Mucosa of descending colon (tissue), 3 donors: ENCODE measurements around the gene PKN2. TPM values are rescaled to one million over a fixed set of nuclear protein-coding genes. Genes with fewer than 3 reads are reported as not detected.

Experiments
- ATAC-seq: fragments of 200-7000 bp; cut with Tn5 transposase; one replicate; pipeline ENCODE4 v1.9.1; 2020; ENCODE audit warnings: mild to moderate bottlenecking, moderate library complexity
- DNase-seq, 3 donors: peaks; one replicate each; pipeline ENCODE4 v3.0.0-alpha.2; 2020
- H3K36me3 ChIP-seq: fragments of 200-600 bp; one replicate; pipeline ENCODE4 v1.8.0; 2021; ENCODE audit warnings: low read depth, mild to moderate bottlenecking
- H3K4me1 ChIP-seq: fragments of 200-600 bp; one replicate; pipeline ENCODE4 v1.8.0; 2021; ENCODE audit warnings: low read depth, mild to moderate bottlenecking
- H3K4me3 ChIP-seq: fragments of 200-600 bp; one replicate; pipeline ENCODE4 v1.8.0; 2021; ENCODE audit warnings: mild to moderate bottlenecking
- H3K9me3 ChIP-seq: fragments of 200-600 bp; one replicate; pipeline ENCODE4 v1.8.0; 2021; ENCODE audit warnings: mild to moderate bottlenecking
- CTCF ChIP-seq: fragments of 200-600 bp; IDR thresholded peaks from one replicate; pipeline ENCODE4 v1.8.0; 2022; ENCODE audit warnings: antibody characterized with exemption, mild to moderate bottlenecking
- intact Hi-C, 2 donors: fragments of 100-400 bp; cut with DNase I in 1 of 2; cut with micrococcal nuclease in 1 of 2; formaldehyde crosslinking; loops; one replicate each; pipeline versions ENCODE4 v1.11.0 to v1.11.1; 2022; cut with DNase I, micrococcal nuclease
- long read RNA-seq, 2 donors: library from polyadenylated mRNA; unstranded; transcript quantifications; one replicate each; pipeline ENCODE4 v2.0.0, GENCODE V29; 2019 to 2021
- total RNA-seq, 3 donors: library from RNA; stranded (reverse); fragmentation: NEBNext Ultra II Directional in 2 of 3; extraction: Animal tissue kit (Norgen Biotek cat#: 25700) in 2 of 3; gene quantifications; one replicate each; pipeline versions ENCODE4 v1.2.1 to v1.2.4, GENCODE V29; 2021 to 2023
- donor health status: DM: no; HTN: no; CAD: no; lungs with moderate emphysema.
- donor health status: DM: no; HTN: no; CAD: no.
- donor health status: DM: no; HTN: yes; CAD: no.

Gene PKN2
- total RNA-seq, result 10 to 100 TPM; 54.6 to 81.9 (median 58.0) TPM
- long read RNA-seq, donor 1, full-length matches to known transcripts, result 7 of 16 reads
- long read RNA-seq, donor 1, partial matches to known transcripts, result 4 of 16 reads
- long read RNA-seq, donor 1, other reads (novel, unspliced or antisense), result 5 of 16 reads
- long read RNA-seq, donor 2, full-length matches to known transcripts, result 3 of 28 reads
- long read RNA-seq, donor 2, partial matches to known transcripts, result 22 of 28 reads
- long read RNA-seq, donor 2, other reads (novel, unspliced or antisense), result 3 of 28 reads

GRCh38 chr1:88683541-88684481 is at the start of gene PKN2:
Gene PKN2 (plus strand): TSS chr1:88684273. CDS start chr1:88684581, 308 bp downstream.
- intact Hi-C loops, result no loop called here

GRCh38 chr1:88634538-88634937 is 49.5 kb upstream of the PKN2 start:
- Histone ChIP-seq H3K4me3 (no peak overlapping the region), H3K9me3 (peaks cover 12% of the 10 kb centered on the region), H3K36me3 (no peaks in the 10 kb centered on the region), H3K4me1 (no peaks in the 10 kb centered on the region)
- intact Hi-C loops, result no loop called here
- DNase-seq (no peak), ATAC-seq (no peak)
- no peak for TF ChIP-seq CTCF

More at GRCh38 chr1:88683541-88684481, at the start of gene PKN2:
- ATAC-seq (peak; percentile 96), DNase-seq (peak; percentile 97 to 99 (median 99))
- Histone ChIP-seq H3K9me3 (no peaks in the 10 kb centered on the region), H3K4me3 (peak within 1 kb of the TSS; percentile 90), H3K4me1 (peaks cover 12% of the 10 kb centered on the region), H3K36me3 (peaks cover 4% of the 10 kb centered on the region)
- TF ChIP-seq CTCF, result peak; percentile 24

- Histone ChIP-seq H3K4me3 (no peak overlapping the region), H3K4me1 (no peaks in the 10 kb centered on the region), H3K9me3 (peaks cover 5% of the 10 kb centered on the region), H3K36me3 (no peaks in the 10 kb centered on the region)
- intact Hi-C loops, result no loop called here
- DNase-seq (no peak), ATAC-seq (no peak)
- no peak for TF ChIP-seq CTCF
These were observed 44.0 kb upstream of the PKN2 start for GRCh38 chr1:88640060-88640459.

GRCh38 chr1:88645886-88646285 is 38.2 kb upstream of the PKN2 start:
- ATAC-seq, result no peak
- intact Hi-C loops, result no loop called here
- no peak for TF ChIP-seq CTCF

GRCh38 chr1:88646476-88647248 is 37.4 kb upstream of the PKN2 start:
- Histone ChIP-seq H3K4me1 (no peaks in the 10 kb centered on the region), H3K36me3 (no peaks in the 10 kb centered on the region), H3K9me3 (no peaks in the 10 kb centered on the region), H3K4me3 (no peak overlapping the region)
- ATAC-seq (no peak), DNase-seq (no peak)
- TF ChIP-seq CTCF, result no peak
- intact Hi-C loops, result no loop called here

More at GRCh38 chr1:88645886-88646285, 38.2 kb upstream of the PKN2 start:
- Histone ChIP-seq H3K36me3 (no peaks in the 10 kb centered on the region), H3K9me3 (no peaks in the 10 kb centered on the region), H3K4me3 (no peak overlapping the region), H3K4me1 (no peaks in the 10 kb centered on the region)
- DNase-seq, result no peak
